CD4-positive, alpha-beta T cell treated with Interleukin-6 at 100 ng/mL for 8 hours (primary cell): ENCODE data around the gene CLEC18A.
A peak's percentile ranks its signal among the peaks of the same experiment; 100 is the strongest.
"Not testable (repeated sequence)": the region's sequence is repeated elsewhere in the genome, so short reads cannot be mapped to it uniquely, and the experiment has no call there.

Experiments used
- DNase-seq: peaks from one replicate; pipeline ENCODE4 v3.0.0-alpha.2; 2020; ENCODE audit warnings: mixed read lengths, low spot score

The CLEC18A gene

GRCh38 chr16:69930117-69930776 lies 20.9 kb upstream of the CLEC18A start:
- peak; percentile 38 for DNase-seq

- no peak for DNase-seq
Observed at GRCh38 chr16:69931631-69932030, 19.5 kb upstream of the CLEC18A start.

- DNase-seq: no peak
Observed at GRCh38 chr16:69932228-69932627, 18.9 kb upstream of the CLEC18A start.

GRCh38 chr16:69932691-69933392 lies 18.3 kb upstream of the CLEC18A start:
- no peak for DNase-seq

- no peak for DNase-seq
Observed at GRCh38 chr16:69934044-69934443, 17.1 kb upstream of the CLEC18A start.

GRCh38 chr16:69934751-69935150 lies 16.4 kb upstream of the CLEC18A start:
- no peak for DNase-seq

- DNase-seq: no peak
Observed at GRCh38 chr16:69935278-69935711, 15.8 kb upstream of the CLEC18A start.

- no peak for DNase-seq
Observed at GRCh38 chr16:69935740-69936139, 15.4 kb upstream of the CLEC18A start.

- DNase-seq: no peak
Observed at GRCh38 chr16:69936252-69936651, 14.9 kb upstream of the CLEC18A start.

- DNase-seq: no peak
Observed at GRCh38 chr16:69936751-69937211, 14.4 kb upstream of the CLEC18A start.

- no peak for DNase-seq
Observed at GRCh38 chr16:69937465-69937951, 13.6 kb upstream of the CLEC18A start.

- DNase-seq: no peak
Observed at GRCh38 chr16:69938981-69939820, 11.9 kb upstream of the CLEC18A start.

- DNase-seq: no peak
Observed at GRCh38 chr16:69939821-69940585, 11.1 kb upstream of the CLEC18A start.

GRCh38 chr16:69940676-69941075 lies 10.5 kb upstream of the CLEC18A start:
- DNase-seq: no peak

- DNase-seq: no peak
Observed at GRCh38 chr16:69941251-69942098, 9.7 kb upstream of the CLEC18A start.

GRCh38 chr16:69942099-69942491 lies 9.0 kb upstream of the CLEC18A start:
- no peak for DNase-seq

GRCh38 chr16:69942627-69943170 lies 8.4 kb upstream of the CLEC18A start:
- DNase-seq: no peak

GRCh38 chr16:69943241-69944036 lies 7.7 kb upstream of the CLEC18A start:
- not testable (repeated sequence) for DNase-seq

- DNase-seq: not testable (repeated sequence)
Observed at GRCh38 chr16:69950411-69950810, 723 bp upstream of the CLEC18A start.

GRCh38 chr16:69951672-69952031 lies 518 bp downstream of the CLEC18A start:
- DNase-seq: not testable (repeated sequence)
